Chondrocyte (in vitro differentiated cells): ENCODE results near the gene SELENOF. TPM values are rescaled to one million over a fixed set of nuclear protein-coding genes. Genes with fewer than 3 reads are reported as not detected.

ENCODE experiments used
- DNase-seq: peaks from one replicate; pipeline ENCODE4 v3.0.0; 2021; ENCODE audit warnings: mixed read lengths, low spot score
- H3K27ac Mint-ChIP-seq: one replicate; pipeline ENCODE4 v1.8.0; 2021; ENCODE audit warnings: mild to moderate bottlenecking, moderate library complexity, mixed read lengths; ENCODE audit not compliant: unreplicated experiment
- H3K27me3 Mint-ChIP-seq: 2 replicates; pipeline ENCODE4 v1.8.0; 2021; ENCODE audit warnings: low read depth, mixed read lengths
- H3K36me3 Mint-ChIP-seq: 2 replicates; pipeline ENCODE4 v1.8.0; 2021; ENCODE audit warnings: low read depth, mixed read lengths
- H3K4me1 Mint-ChIP-seq: 2 replicates; pipeline ENCODE4 v1.8.0; 2021; ENCODE audit warnings: low read depth, mild to moderate bottlenecking, mixed read lengths
- H3K4me3 Mint-ChIP-seq: one replicate; pipeline ENCODE4 v1.8.0; 2021; ENCODE audit warnings: mild to moderate bottlenecking, moderate library complexity, mixed read lengths; ENCODE audit not compliant: unreplicated experiment
- H3K9me3 Mint-ChIP-seq: 2 replicates; pipeline ENCODE4 v1.8.0; 2021; ENCODE audit warnings: low read depth, mixed read lengths
- CTCF ChIP-seq: fragments of 200-600 bp; sonication (generic); IDR thresholded peaks from 2 replicates; pipeline ENCODE4 v1.5.0; 2021; ENCODE audit warnings: antibody characterized with exemption, mild to moderate bottlenecking, moderate library complexity
- total RNA-seq: library from RNA; stranded (reverse); gene quantifications from 3 replicates; pipeline ENCODE4 v1.2.1, GENCODE V29; 2021

Gene SELENOF
- total RNA-seq, 1 donor from 2014 or later, result 184 TPM

GRCh38 chr1:86933562-86934377, 19.8 kb upstream of the SELENOF start:
- Mint-ChIP-seq H3K4me3 (no peak overlapping the region), H3K27me3 (no peaks in the 10 kb centered on the region), H3K36me3 (no peaks in the 10 kb centered on the region), H3K9me3 (no peaks in the 10 kb centered on the region), H3K4me1 (peaks cover 15% of the 10 kb centered on the region), H3K27ac (no peak overlapping the region)
- no peak for TF ChIP-seq CTCF
- DNase-seq, result no peak

- TF ChIP-seq CTCF, result no peak
- no peaks in the 10 kb centered on the region for H3K27me3 Mint-ChIP-seq
- no peaks in the 10 kb centered on the region for H3K9me3 Mint-ChIP-seq
- peaks cover 11% of the 10 kb centered on the region for H3K4me1 Mint-ChIP-seq
- DNase-seq, result no peak
- H3K4me3 Mint-ChIP-seq, result no peak overlapping the region
- no peaks in the 10 kb centered on the region for H3K36me3 Mint-ChIP-seq
- H3K27ac Mint-ChIP-seq, result no peak overlapping the region
Measured at GRCh38 chr1:86933051-86933450, 19.1 kb upstream of the SELENOF start.

DNA sequence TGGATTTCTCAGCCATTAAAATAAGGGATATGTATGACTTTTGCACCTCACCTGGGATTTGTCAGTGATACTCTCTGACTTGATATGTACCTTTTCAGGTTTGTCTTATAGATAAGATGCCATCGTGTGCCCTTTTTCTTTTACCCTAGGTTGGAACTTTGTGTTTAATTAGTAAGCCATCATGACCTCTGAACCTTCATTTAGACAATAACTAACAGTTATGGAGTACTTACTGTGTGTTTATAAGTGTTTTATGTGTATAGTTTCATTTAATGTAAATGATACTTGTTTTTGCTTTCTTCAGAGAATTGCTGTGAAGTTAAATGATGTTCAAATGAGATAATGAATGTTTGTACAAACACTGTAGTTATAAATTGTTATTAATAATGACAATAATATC, 14.9 kb upstream of the SELENOF start:
- Mint-ChIP-seq H3K27ac (no peak overlapping the region), H3K4me3 (no peak overlapping the region), H3K9me3 (peaks cover 4% of the 10 kb centered on the region), H3K4me1 (peaks cover 16% of the 10 kb centered on the region), H3K36me3 (no peaks in the 10 kb centered on the region), H3K27me3 (no peaks in the 10 kb centered on the region)
- DNase-seq, result no peak
- TF ChIP-seq CTCF, result no peak

- Mint-ChIP-seq H3K36me3 (peaks cover 4% of the 10 kb centered on the region), H3K4me1 (peaks cover 12% of the 10 kb centered on the region), H3K4me3 (no peak overlapping the region), H3K27me3 (no peaks in the 10 kb centered on the region), H3K9me3 (peaks cover 15% of the 10 kb centered on the region), H3K27ac (no peak overlapping the region)
- no peak for TF ChIP-seq CTCF
- DNase-seq, result no peak
Measured at GRCh38 chr1:86926883-86927282, 13.0 kb upstream of the SELENOF start.

- H3K4me3 Mint-ChIP-seq, result no peak overlapping the region
- peaks cover 15% of the 10 kb centered on the region for H3K9me3 Mint-ChIP-seq
- H3K4me1 Mint-ChIP-seq, result peaks cover 12% of the 10 kb centered on the region
- no peaks in the 10 kb centered on the region for H3K27me3 Mint-ChIP-seq
- H3K36me3 Mint-ChIP-seq, result peaks cover 4% of the 10 kb centered on the region
- no peak for DNase-seq
- no peak for TF ChIP-seq CTCF
- no peak overlapping the region for H3K27ac Mint-ChIP-seq
Measured at GRCh38 chr1:86925742-86926141, 11.8 kb upstream of the SELENOF start.
